ENCODE results near the gene GCN1. TPM values are rescaled to one million over a fixed set of nuclear protein-coding genes. Genes with fewer than 3 reads are reported as not detected.
A peak's percentile ranks its signal among the peaks of the same experiment; 100 is the strongest.

Gene GCN1
- total RNA-seq, 1 donor from 2014 or later, result 123 TPM

GRCh38 chr12:120100630-120101029, 93.9 kb downstream of the GCN1 start:
- FAIRE-seq (no peak), DNase-seq (ENCODE audit: low read depth) (no peak)
- H3K79me2 ChIP-seq (ENCODE audit: insufficient read depth, low read length), result peaks cover 71% of the 10 kb centered on the region
- peaks cover 86% of the 10 kb centered on the region for H4K20me1 ChIP-seq (ENCODE audit: insufficient read depth, low read length)
- H3K36me3 Mint-ChIP-seq (ENCODE audit: low read depth, unreplicated experiment), result peaks cover 11% of the 10 kb centered on the region
- no peak overlapping the region for H3K4me3 ChIP-seq (ENCODE audit: insufficient read depth, low read depth, low read length)
- H3K27me3 ChIP-seq (ENCODE audit: insufficient read depth, low read length), result no peaks in the 10 kb centered on the region
- H3K27ac ChIP-seq (ENCODE audit: low read depth, low read length), result no peak overlapping the region
- no peak overlapping the region for H3K27ac Mint-ChIP-seq (ENCODE audit: unreplicated experiment)
- H3K27me3 Mint-ChIP-seq (ENCODE audit: low read depth, unreplicated experiment), result no peaks in the 10 kb centered on the region
- H2AFZ ChIP-seq (ENCODE audit: low read depth, low read length), result no peak overlapping the region
- H3K4me3 Mint-ChIP-seq (ENCODE audit: unreplicated experiment), result no peak overlapping the region
- TF ChIP-seq EZH2 (IDR thresholded peaks at IDR 0.05; ENCODE audit: insufficient read depth, low read length) (no peak), CTCF (IDR thresholded peaks at IDR 0.05; ENCODE audit: insufficient read depth, low read depth, low read length) (no peak)
- H3K36me3 ChIP-seq (ENCODE audit: insufficient read depth, low read length), result peaks cover 18% of the 10 kb centered on the region
- peaks cover 4% of the 10 kb centered on the region for H3K4me1 ChIP-seq (ENCODE audit: insufficient read depth, low read length)
- H3K9ac ChIP-seq (ENCODE audit: low read length), result no peak overlapping the region
- H3K9me3 ChIP-seq (ENCODE audit: insufficient read depth, low read depth, low read length), result no peaks in the 10 kb centered on the region
- no peaks in the 10 kb centered on the region for H3K9me3 Mint-ChIP-seq (ENCODE audit: unreplicated experiment)
- H3K4me1 Mint-ChIP-seq (ENCODE audit: low read depth, unreplicated experiment), result peaks cover 5% of the 10 kb centered on the region
- no peak overlapping the region for H3K4me2 ChIP-seq (ENCODE audit: low read length)

GRCh38 chr12:120099738-120100137, 94.8 kb downstream of the GCN1 start:
- no peak overlapping the region for H3K27ac ChIP-seq (ENCODE audit: low read depth, low read length)
- H3K4me1 ChIP-seq (ENCODE audit: insufficient read depth, low read length), result peaks cover 4% of the 10 kb centered on the region
- H3K9me3 ChIP-seq (ENCODE audit: insufficient read depth, low read depth, low read length), result no peaks in the 10 kb centered on the region
- peaks cover 84% of the 10 kb centered on the region for H4K20me1 ChIP-seq (ENCODE audit: insufficient read depth, low read length)
- TF ChIP-seq EZH2 (IDR thresholded peaks at IDR 0.05; ENCODE audit: insufficient read depth, low read length), result no peak
- no peak for TF ChIP-seq CTCF (IDR thresholded peaks at IDR 0.05; ENCODE audit: insufficient read depth, low read depth, low read length)
- Mint-ChIP-seq H3K27ac (ENCODE audit: unreplicated experiment) (peak overlapping the region; percentile 58), H3K27me3 (ENCODE audit: low read depth, unreplicated experiment) (no peaks in the 10 kb centered on the region), H3K4me1 (ENCODE audit: low read depth, unreplicated experiment) (peaks cover 4% of the 10 kb centered on the region), H3K4me3 (ENCODE audit: unreplicated experiment) (no peak overlapping the region), H3K9me3 (ENCODE audit: unreplicated experiment) (no peaks in the 10 kb centered on the region), H3K36me3 (ENCODE audit: low read depth, unreplicated experiment) (peaks cover 9% of the 10 kb centered on the region)
- H3K79me2 ChIP-seq (ENCODE audit: insufficient read depth, low read length), result peaks cover 65% of the 10 kb centered on the region
- H3K36me3 ChIP-seq (ENCODE audit: insufficient read depth, low read length), result peaks cover 19% of the 10 kb centered on the region
- no peak for DNase-seq (ENCODE audit: low read depth)
- H2AFZ ChIP-seq (ENCODE audit: low read depth, low read length), result no peak overlapping the region
- no peak overlapping the region for H3K4me2 ChIP-seq (ENCODE audit: low read length)
- no peak for FAIRE-seq
- H3K27me3 ChIP-seq (ENCODE audit: insufficient read depth, low read length), result no peaks in the 10 kb centered on the region
- no peak overlapping the region for H3K9ac ChIP-seq (ENCODE audit: low read length)
- no peak overlapping the region for H3K4me3 ChIP-seq (ENCODE audit: insufficient read depth, low read depth, low read length)

- no peak for FAIRE-seq
- peaks cover 7% of the 10 kb centered on the region for H3K36me3 Mint-ChIP-seq (ENCODE audit: low read depth, unreplicated experiment)
- H3K9me3 Mint-ChIP-seq (ENCODE audit: unreplicated experiment), result no peaks in the 10 kb centered on the region
- no peak for TF ChIP-seq EZH2 (IDR thresholded peaks at IDR 0.05; ENCODE audit: insufficient read depth, low read length)
- TF ChIP-seq CTCF (IDR thresholded peaks at IDR 0.05; ENCODE audit: insufficient read depth, low read depth, low read length), result no peak
- no peak overlapping the region for H3K27ac Mint-ChIP-seq (ENCODE audit: unreplicated experiment)
- Histone ChIP-seq H3K4me1 (ENCODE audit: insufficient read depth, low read length) (peaks cover 4% of the 10 kb centered on the region), H3K9me3 (ENCODE audit: insufficient read depth, low read depth, low read length) (no peaks in the 10 kb centered on the region), H4K20me1 (ENCODE audit: insufficient read depth, low read length) (peaks cover 81% of the 10 kb centered on the region), H3K27ac (ENCODE audit: low read depth, low read length) (no peak overlapping the region), H2AFZ (ENCODE audit: low read depth, low read length) (no peak overlapping the region), H3K9ac (ENCODE audit: low read length) (no peak overlapping the region), H3K27me3 (ENCODE audit: insufficient read depth, low read length) (no peaks in the 10 kb centered on the region), H3K4me2 (ENCODE audit: low read length) (no peak overlapping the region), H3K4me3 (ENCODE audit: insufficient read depth, low read depth, low read length) (no peak overlapping the region), H3K36me3 (ENCODE audit: insufficient read depth, low read length) (peaks cover 22% of the 10 kb centered on the region), H3K79me2 (ENCODE audit: insufficient read depth, low read length) (peaks cover 57% of the 10 kb centered on the region)
- DNase-seq (ENCODE audit: low read depth), result no peak
- H3K27me3 Mint-ChIP-seq (ENCODE audit: low read depth, unreplicated experiment), result no peaks in the 10 kb centered on the region
- peaks cover 4% of the 10 kb centered on the region for H3K4me1 Mint-ChIP-seq (ENCODE audit: low read depth, unreplicated experiment)
- no peak overlapping the region for H3K4me3 Mint-ChIP-seq (ENCODE audit: unreplicated experiment)
Measured at GRCh38 chr12:120098756-120099470, 95.6 kb downstream of the GCN1 start.
